Umbilical cord (tissue), 2 donors: ENCODE results near the gene PFAS. TPM values are rescaled to one million over a fixed set of nuclear protein-coding genes. Genes with fewer than 3 reads are reported as not detected.

ENCODE experiments used
- DNase-seq: peaks from one replicate; pipeline ENCODE4 v3.0.0-alpha.2; 2015; ENCODE audit warnings: low spot score
- total RNA-seq: library from RNA; depleted of rRNA; stranded (reverse); fragments of >200 nt; gene quantifications from one replicate; pipeline ENCODE4 v1.2.3, GENCODE V29; 2014; ENCODE audit warnings: low replicate concordance; ENCODE audit not compliant: insufficient read depth

Gene PFAS
- total RNA-seq, 1 donor from 2014 or later, result 6.0 TPM

- no peak for DNase-seq
Observed at GRCh38 chr17:8268550-8269298, 19.6 kb downstream of the PFAS start.

GRCh38 chr17:8272421-8272820 lies 23.3 kb downstream of the PFAS start:
- no peak for DNase-seq

- DNase-seq, result no peak
Observed at GRCh38 chr17:8273884-8274444, 24.9 kb downstream of the PFAS start.

GRCh38 chr17:8274816-8275215 lies 25.7 kb downstream of the PFAS start:
- no peak for DNase-seq

- DNase-seq, result no peak
Observed at GRCh38 chr17:8275421-8276290, 26.6 kb downstream of the PFAS start.

- DNase-seq, result no peak
Observed at GRCh38 chr17:8277317-8277716, 28.2 kb downstream of the PFAS start.

- DNase-seq, result no peak
Observed at GRCh38 chr17:8282345-8282744, 33.3 kb downstream of the PFAS start.

- DNase-seq, result no peak
Observed at GRCh38 chr17:8283356-8283755, 34.3 kb downstream of the PFAS start.

GRCh38 chr17:8284126-8284525 lies 35.0 kb downstream of the PFAS start:
- DNase-seq, result no peak

GRCh38 chr17:8285270-8286181 lies 36.4 kb downstream of the PFAS start:
- DNase-seq, result no peak

GRCh38 chr17:8287651-8288335 lies 38.7 kb downstream of the PFAS start:
- no peak for DNase-seq

- peak; percentile 93 for DNase-seq
Observed at GRCh38 chr17:8288336-8289102, 39.4 kb downstream of the PFAS start, which contains the start of gene RANGRF. TSS of gene RANGRF (plus strand) at chr17:8288670. CDS start at chr17:8288789, 119 bp downstream.

GRCh38 chr17:8289103-8289397 lies 40.0 kb downstream of the PFAS start:
- DNase-seq, result no peak

GRCh38 chr17:8290043-8290442 lies 41.0 kb downstream of the PFAS start:
- no peak for DNase-seq

- DNase-seq, result no peak
Observed at GRCh38 chr17:8292639-8293395, 43.7 kb downstream of the PFAS start.

GRCh38 chr17:8294361-8294760 lies 45.3 kb downstream of the PFAS start:
- no peak for DNase-seq

GRCh38 chr17:8294814-8295316 lies 45.8 kb downstream of the PFAS start:
- DNase-seq, result no peak

GRCh38 chr17:8300226-8300625 lies 51.1 kb downstream of the PFAS start:
- no peak for DNase-seq

GRCh38 chr17:8300627-8301242 lies 51.6 kb downstream of the PFAS start:
- peak; percentile 61 for DNase-seq
